ENCODE results near the gene PXN. TPM values are rescaled to one million over a fixed set of nuclear protein-coding genes. Genes with fewer than 3 reads are reported as not detected.

The PXN gene
- total and polyA plus RNA-seq, 2 of the 13 experiments (the other 11 are each of a cell fraction or from before 2014, with no cell fraction given) = 13.6 to 14.2 TPM

DNA sequence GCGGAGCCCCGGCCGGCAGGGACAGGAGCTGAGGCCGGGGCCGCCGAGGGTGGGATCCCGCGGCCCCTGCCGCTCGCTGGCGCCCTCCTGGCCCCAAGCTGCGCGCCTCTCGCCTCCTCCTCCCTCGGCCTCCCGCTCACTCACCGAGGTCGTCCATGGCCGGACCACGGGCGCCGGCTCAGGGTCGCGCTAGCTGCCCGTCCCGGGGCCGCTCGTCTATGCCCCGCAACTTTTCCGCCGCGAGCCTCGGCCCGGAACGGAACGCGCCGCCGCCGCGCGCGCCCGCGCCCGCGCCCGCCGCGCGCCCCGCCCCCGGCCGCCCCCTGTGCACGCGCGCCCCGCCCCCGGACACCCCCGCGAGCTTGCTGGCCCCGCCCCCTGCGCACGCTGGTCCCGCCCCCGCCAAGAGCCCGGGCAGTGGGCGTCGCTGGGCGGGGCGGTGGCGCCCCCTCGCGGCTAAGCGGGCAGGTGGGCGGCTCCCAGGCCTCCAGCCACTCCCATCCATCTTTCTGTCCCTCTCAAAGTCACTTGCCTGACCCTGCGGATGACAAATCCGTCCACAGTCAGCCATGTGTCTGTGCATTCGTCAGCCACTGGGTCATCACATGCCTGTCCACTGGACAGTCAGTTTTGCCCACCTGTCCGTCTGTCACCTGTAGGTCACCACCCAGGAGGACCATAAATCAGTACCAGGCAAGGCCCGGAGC is at the start of gene PXN (continued):
- TF ChIP-seq KDM2A (CRISPR knock-in tag; IDR thresholded peaks at IDR 0.05; ENCODE audit: borderline replicate concordance, low read depth) (no peak; the same call in 1 of the 2 replicates), EEA1 (CRISPR knock-in tag; IDR thresholded peaks at IDR 0.05; ENCODE audit: borderline replicate concordance) (no peak; the same call in 1 of the 2 replicates), KLF6 (CRISPR knock-in tag; IDR thresholded peaks at IDR 0.05) (0 out of 2 replicates have a peak, but pooled peaks have one; percentile 67), E2F5 (CRISPR knock-in tag; conservative IDR thresholded peaks at IDR 0.05) (no peak), WIZ (CRISPR knock-in tag; IDR thresholded peaks at IDR 0.05) (no peak; the same call in 1 of the 2 replicates), PLSCR1 (CRISPR knock-in tag; IDR thresholded peaks at IDR 0.05; ENCODE audit: borderline replicate concordance) (no peak), ATF3 (CRISPR knock-in tag; IDR thresholded peaks at IDR 0.05) (no peak), ZNF883 (CRISPR knock-in tag; IDR thresholded peaks at IDR 0.05; ENCODE audit: not compliant biosample characterization) (no peak), MEIS2 (CRISPR knock-in tag; IDR thresholded peaks at IDR 0.05) (0 out of 2 replicates have a peak, but pooled peaks have one; percentile 56), CENPBD1 (CRISPR knock-in tag; IDR thresholded peaks at IDR 0.05; ENCODE audit: borderline replicate concordance, low read depth) (no peak), FOXM1 (CRISPR knock-in tag; IDR thresholded peaks at IDR 0.05) (no peak), ZSCAN21 (CRISPR knock-in tag; IDR thresholded peaks at IDR 0.05; ENCODE audit: borderline replicate concordance) (no peak), BRCA1 (CRISPR knock-in tag; IDR thresholded peaks at IDR 0.05) (no peak), KAT2B (IDR thresholded peaks at IDR 0.05; ENCODE audit: borderline replicate concordance, low read depth, low read length) (no peak), U2AF2 (IDR thresholded peaks at IDR 0.05; ENCODE audit: low read depth, low read length) (no peak), MLLT10 (CRISPR knock-in tag; IDR thresholded peaks at IDR 0.05) (no peak), NFKB2 (CRISPR knock-in tag; IDR thresholded peaks at IDR 0.05; ENCODE audit: borderline replicate concordance) (peak; percentile 53; the same call in 1 of the 2 replicates), REPIN1 (CRISPR knock-in tag; IDR thresholded peaks at IDR 0.05; ENCODE audit: borderline replicate concordance, low read depth) (0 out of 2 replicates have a peak, but pooled peaks have one; percentile 52)
- TF ChIP-seq, protein P1, sequence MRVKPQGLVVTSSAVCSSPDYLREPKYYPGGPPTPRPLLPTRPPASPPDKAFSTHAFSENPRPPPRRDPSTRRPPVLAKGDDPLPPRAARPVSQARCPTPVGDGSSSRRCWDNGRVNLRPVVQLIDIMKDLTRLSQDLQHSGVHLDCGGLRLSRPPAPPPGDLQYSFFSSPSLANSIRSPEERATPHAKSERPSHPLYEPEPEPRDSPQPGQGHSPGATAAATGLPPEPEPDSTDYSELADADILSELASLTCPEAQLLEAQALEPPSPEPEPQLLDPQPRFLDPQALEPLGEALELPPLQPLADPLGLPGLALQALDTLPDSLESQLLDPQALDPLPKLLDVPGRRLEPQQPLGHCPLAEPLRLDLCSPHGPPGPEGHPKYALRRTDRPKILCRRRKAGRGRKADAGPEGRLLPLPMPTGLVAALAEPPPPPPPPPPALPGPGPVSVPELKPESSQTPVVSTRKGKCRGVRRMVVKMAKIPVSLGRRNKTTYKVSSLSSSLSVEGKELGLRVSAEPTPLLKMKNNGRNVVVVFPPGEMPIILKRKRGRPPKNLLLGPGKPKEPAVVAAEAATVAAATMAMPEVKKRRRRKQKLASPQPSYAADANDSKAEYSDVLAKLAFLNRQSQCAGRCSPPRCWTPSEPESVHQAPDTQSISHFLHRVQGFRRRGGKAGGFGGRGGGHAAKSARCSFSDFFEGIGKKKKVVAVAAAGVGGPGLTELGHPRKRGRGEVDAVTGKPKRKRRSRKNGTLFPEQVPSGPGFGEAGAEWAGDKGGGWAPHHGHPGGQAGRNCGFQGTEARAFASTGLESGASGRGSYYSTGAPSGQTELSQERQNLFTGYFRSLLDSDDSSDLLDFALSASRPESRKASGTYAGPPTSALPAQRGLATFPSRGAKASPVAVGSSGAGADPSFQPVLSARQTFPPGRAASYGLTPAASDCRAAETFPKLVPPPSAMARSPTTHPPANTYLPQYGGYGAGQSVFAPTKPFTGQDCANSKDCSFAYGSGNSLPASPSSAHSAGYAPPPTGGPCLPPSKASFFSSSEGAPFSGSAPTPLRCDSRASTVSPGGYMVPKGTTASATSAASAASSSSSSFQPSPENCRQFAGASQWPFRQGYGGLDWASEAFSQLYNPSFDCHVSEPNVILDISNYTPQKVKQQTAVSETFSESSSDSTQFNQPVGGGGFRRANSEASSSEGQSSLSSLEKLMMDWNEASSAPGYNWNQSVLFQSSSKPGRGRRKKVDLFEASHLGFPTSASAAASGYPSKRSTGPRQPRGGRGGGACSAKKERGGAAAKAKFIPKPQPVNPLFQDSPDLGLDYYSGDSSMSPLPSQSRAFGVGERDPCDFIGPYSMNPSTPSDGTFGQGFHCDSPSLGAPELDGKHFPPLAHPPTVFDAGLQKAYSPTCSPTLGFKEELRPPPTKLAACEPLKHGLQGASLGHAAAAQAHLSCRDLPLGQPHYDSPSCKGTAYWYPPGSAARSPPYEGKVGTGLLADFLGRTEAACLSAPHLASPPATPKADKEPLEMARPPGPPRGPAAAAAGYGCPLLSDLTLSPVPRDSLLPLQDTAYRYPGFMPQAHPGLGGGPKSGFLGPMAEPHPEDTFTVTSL (CRISPR knock-in tag; IDR thresholded peaks at IDR 0.05; ENCODE audit: borderline replicate concordance) = no peak
- TF ChIP-seq, protein P2, sequence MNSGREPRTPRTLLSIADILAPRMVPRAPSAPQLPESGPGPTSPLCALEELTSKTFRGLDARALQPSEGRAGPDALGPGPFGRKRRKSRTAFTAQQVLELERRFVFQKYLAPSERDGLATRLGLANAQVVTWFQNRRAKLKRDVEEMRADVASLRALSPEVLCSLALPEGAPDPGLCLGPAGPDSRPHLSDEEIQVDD (CRISPR knock-in tag; IDR thresholded peaks at IDR 0.05; ENCODE audit: borderline replicate concordance) = no peak

Measured in HepG2 (cell line).